Measurements from ENCODE around the gene SSBP2. TPM values are rescaled to one million over a fixed set of nuclear protein-coding genes. Genes with fewer than 3 reads are reported as not detected.

The SSBP2 gene
- total and polyA plus RNA-seq, 7 donors = 9.9 to 89.2 (median 68.7) TPM

GRCh38 chr5:81763294-81763928 lies 12.5 kb upstream of the SSBP2 start:
- DNase-seq = no peak
- Histone ChIP-seq H3K27ac (peak overlapping the region in 1 of 4 donors; percentile 3), H3K36me3 (no peaks in the 10 kb centered on the region), H3K4me3 (no peak overlapping the region), H3K27me3 (no peaks in the 10 kb centered on the region), H3K4me1 (peaks cover 0 to 4% (median 0%) of the 10 kb centered on the region in 4 donors), H3K9me3 (no peaks in the 10 kb centered on the region)
- intact Hi-C loops (cut with DNase I) = no loop called here
- TF ChIP-seq, protein P1, sequence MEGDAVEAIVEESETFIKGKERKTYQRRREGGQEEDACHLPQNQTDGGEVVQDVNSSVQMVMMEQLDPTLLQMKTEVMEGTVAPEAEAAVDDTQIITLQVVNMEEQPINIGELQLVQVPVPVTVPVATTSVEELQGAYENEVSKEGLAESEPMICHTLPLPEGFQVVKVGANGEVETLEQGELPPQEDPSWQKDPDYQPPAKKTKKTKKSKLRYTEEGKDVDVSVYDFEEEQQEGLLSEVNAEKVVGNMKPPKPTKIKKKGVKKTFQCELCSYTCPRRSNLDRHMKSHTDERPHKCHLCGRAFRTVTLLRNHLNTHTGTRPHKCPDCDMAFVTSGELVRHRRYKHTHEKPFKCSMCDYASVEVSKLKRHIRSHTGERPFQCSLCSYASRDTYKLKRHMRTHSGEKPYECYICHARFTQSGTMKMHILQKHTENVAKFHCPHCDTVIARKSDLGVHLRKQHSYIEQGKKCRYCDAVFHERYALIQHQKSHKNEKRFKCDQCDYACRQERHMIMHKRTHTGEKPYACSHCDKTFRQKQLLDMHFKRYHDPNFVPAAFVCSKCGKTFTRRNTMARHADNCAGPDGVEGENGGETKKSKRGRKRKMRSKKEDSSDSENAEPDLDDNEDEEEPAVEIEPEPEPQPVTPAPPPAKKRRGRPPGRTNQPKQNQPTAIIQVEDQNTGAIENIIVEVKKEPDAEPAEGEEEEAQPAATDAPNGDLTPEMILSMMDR (IDR thresholded peaks at IDR 0.05) = no peak
- TF ChIP-seq EP300 (IDR thresholded peaks at IDR 0.05) (no peak), POLR2A (IDR thresholded peaks at IDR 0.05) (no peak), POLR2AphosphoS5 (IDR thresholded peaks at IDR 0.05) (no peak)
- WGBS, 2 donors = 93 to 96% methylated on average over 4 of the region's 4 CpGs

DNA sequence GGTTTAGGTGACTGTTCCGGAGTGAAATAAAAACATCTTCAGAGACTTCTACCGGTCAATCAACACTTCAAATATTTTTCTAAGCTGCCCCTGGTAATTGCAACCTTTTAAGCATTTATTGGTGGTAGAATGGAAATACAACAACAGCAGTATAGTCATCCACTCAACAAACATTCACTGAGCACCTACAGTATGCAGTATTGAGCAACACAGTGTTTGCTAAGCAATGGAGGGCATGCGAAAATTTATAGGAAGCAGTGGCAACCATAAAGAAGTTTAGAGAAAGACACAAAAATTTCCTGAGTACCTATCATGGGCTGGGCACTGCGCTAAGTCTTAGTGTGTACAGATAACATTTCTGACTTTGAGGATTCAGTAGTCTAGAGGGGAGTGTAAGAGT lies 12.0 kb upstream of the SSBP2 start:
- intact Hi-C loops (cut with DNase I) = no loop called here
- DNase-seq = no peak
- 80 to 86% methylated on average over 4 of the region's 4 CpGs for WGBS, 2 donors
- Histone ChIP-seq H3K4me1 (peaks cover 0 to 4% (median 0%) of the 10 kb centered on the region in 4 donors), H3K27me3 (no peaks in the 10 kb centered on the region), H3K9me3 (no peaks in the 10 kb centered on the region), H3K27ac (no peak overlapping the region), H3K36me3 (no peaks in the 10 kb centered on the region), H3K4me3 (no peak overlapping the region)
- TF ChIP-seq EP300 (IDR thresholded peaks at IDR 0.05) (no peak), POLR2AphosphoS5 (IDR thresholded peaks at IDR 0.05) (no peak), POLR2A (IDR thresholded peaks at IDR 0.05) (no peak)
- TF ChIP-seq, protein P1 (IDR thresholded peaks at IDR 0.05) = no peak

DNA sequence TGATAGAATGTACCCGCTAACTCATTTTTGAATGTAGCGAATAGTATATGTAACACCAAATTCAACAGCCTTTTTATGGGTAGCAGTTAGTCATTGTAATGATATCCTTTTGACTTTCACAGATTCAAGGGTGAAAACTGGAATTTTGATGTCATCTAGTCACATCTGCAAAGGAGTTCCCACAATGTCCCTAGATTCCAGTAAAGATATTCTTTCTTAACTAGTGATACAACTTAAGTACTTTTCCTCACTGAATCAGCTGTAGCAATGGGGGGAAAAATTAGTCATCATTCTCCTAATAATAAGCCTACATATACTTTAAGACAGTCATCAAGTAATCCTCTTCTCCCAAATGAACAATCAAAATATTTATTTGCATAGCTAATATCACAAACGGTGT lies 11.5 kb upstream of the SSBP2 start:
- no peaks in the 10 kb centered on the region for H3K27me3 ChIP-seq
- no peak overlapping the region for H3K4me3 ChIP-seq
- no peak for TF ChIP-seq EP300 (IDR thresholded peaks at IDR 0.05)
- no peak for TF ChIP-seq POLR2AphosphoS5 (IDR thresholded peaks at IDR 0.05)
- TF ChIP-seq POLR2A (IDR thresholded peaks at IDR 0.05) = no peak
- TF ChIP-seq, protein P1 (IDR thresholded peaks at IDR 0.05) = no peak
- H3K4me1 ChIP-seq = no peaks in the 10 kb centered on the region
- H3K9me3 ChIP-seq = no peaks in the 10 kb centered on the region
- H3K36me3 ChIP-seq = no peaks in the 10 kb centered on the region
- no peak for DNase-seq
- intact Hi-C loops (cut with DNase I) = no loop called here
- 82 to 90% methylated on average over 3 of the region's 3 CpGs for WGBS, 2 donors
- H3K27ac ChIP-seq = no peak overlapping the region

- intact Hi-C loops (cut with DNase I) = loop anchor here (2.0 kb wide), 1 partner anchor 15 kb away; no protein-coding TSS in a partner anchor
- Histone ChIP-seq H3K4me3 (no peak overlapping the region), H3K27me3 (no peaks in the 10 kb centered on the region), H3K36me3 (no peaks in the 10 kb centered on the region), H3K4me1 (no peaks in the 10 kb centered on the region), H3K27ac (no peak overlapping the region), H3K9me3 (no peaks in the 10 kb centered on the region)
- TF ChIP-seq EP300 (IDR thresholded peaks at IDR 0.05) (no peak), POLR2A (IDR thresholded peaks at IDR 0.05) (no peak), POLR2AphosphoS5 (IDR thresholded peaks at IDR 0.05) (no peak)
- TF ChIP-seq, protein P1 (IDR thresholded peaks at IDR 0.05) = no peak
- no peak for DNase-seq
- WGBS, 2 donors = 98 to 100% methylated on average over 1 of the region's 1 CpG
Measured at GRCh38 chr5:81761970-81762369, 11.1 kb upstream of the SSBP2 start.
